Fibroblast of lung (primary cell): Measurements from ENCODE around the gene DPH6. TPM values are rescaled to one million over a fixed set of nuclear protein-coding genes. Genes with fewer than 3 reads are reported as not detected.

Experiments used
- DNase-seq, 2 donors: peaks; one replicate each; pipeline versions ENCODE4 v3.0.0 to v3.0.0-alpha.2; 2010; ENCODE audit warnings: low read depth in 2 of 2
- H2AFZ ChIP-seq: 2 replicates; pipeline ENCODE4 v1.5.1; 2012; ENCODE audit warnings: low read length, control low read depth, inconsistent platforms
- H3K27ac ChIP-seq: 2 replicates; pipeline ENCODE4 v1.5.1; 2011; ENCODE audit warnings: low read length, control low read depth; ENCODE audit not compliant: insufficient read depth
- H3K27me3 ChIP-seq: 2 replicates; pipeline ENCODE4 v1.5.1; 2011; ENCODE audit warnings: mild to moderate bottlenecking, low read length; ENCODE audit not compliant: control insufficient read depth, insufficient read depth
- H3K36me3 ChIP-seq: 2 replicates; pipeline ENCODE4 v1.5.1; 2011; ENCODE audit warnings: low read length; ENCODE audit not compliant: control insufficient read depth, insufficient read depth
- H3K4me1 ChIP-seq: 2 replicates; pipeline ENCODE4 v1.5.1; 2011; ENCODE audit warnings: low read length; ENCODE audit not compliant: control insufficient read depth, insufficient read depth; ENCODE audit errors: extremely low read depth
- H3K4me2 ChIP-seq: 2 replicates; pipeline ENCODE4 v1.5.1; 2011; ENCODE audit warnings: low read length, control low read depth; ENCODE audit not compliant: insufficient read depth; ENCODE audit errors: extremely low read depth
- H3K4me3 ChIP-seq, 4 experiments: fragments of 200-600 bp in 1 of 4; sonication (generic) in 1 of 4; replicated peaks in 1 of 4; 2 replicates each; pipeline ENCODE4 v1.5.1; 2011 to 2016; ENCODE audit warnings: low read length in 4 of 4, low read depth in 3 of 4, mild to moderate bottlenecking in 3 of 4, control low read depth in 2 of 4, inconsistent platforms in 1 of 4, mixed read lengths in 1 of 4; ENCODE audit not compliant: insufficient read depth in 1 of 4; ENCODE audit errors: control extremely low read depth in 1 of 4
- H3K79me2 ChIP-seq: 2 replicates; pipeline ENCODE4 v1.5.1; 2012; ENCODE audit warnings: mild to moderate bottlenecking, low read length, inconsistent platforms; ENCODE audit not compliant: control insufficient read depth, insufficient read depth
- H3K9ac ChIP-seq: 2 replicates; pipeline ENCODE4 v1.5.1; 2011; ENCODE audit warnings: mild to moderate bottlenecking, low read length, control low read depth; ENCODE audit not compliant: insufficient read depth
- H3K9me3 ChIP-seq: 2 replicates; pipeline ENCODE4 v1.5.1; 2012; ENCODE audit warnings: low read depth, low read length; ENCODE audit not compliant: control insufficient read depth, insufficient read depth
- H4K20me1 ChIP-seq: 2 replicates; pipeline ENCODE4 v1.5.1; 2011; ENCODE audit warnings: low read length; ENCODE audit not compliant: control insufficient read depth, insufficient read depth; ENCODE audit errors: extremely low read depth
- CTCF ChIP-seq, 2 donors: IDR thresholded peaks in 1 of 2; conservative IDR thresholded peaks in 1 of 2; 1 replicate in 1 of 2; 2 replicates in 1 of 2; pipeline ENCODE4 v1.5.1; 2011 to 2012; ENCODE audit warnings: low read length in 2 of 2, control low read depth in 1 of 2, inconsistent platforms in 1 of 2, low read depth in 1 of 2, mild to moderate bottlenecking in 1 of 2
- EZH2 ChIP-seq: IDR thresholded peaks from 2 replicates; pipeline ENCODE4 v1.5.1; 2012; ENCODE audit warnings: low read length, control low read depth, mild to moderate bottlenecking; ENCODE audit errors: missing control alignments
- polyA plus RNA-seq, 2 donors: library from polyadenylated mRNA; depleted of rRNA in 1 of 2; stranded (reverse) in 1 of 2; unstranded in 1 of 2; fragments of >200 nt; gene quantifications; 2 replicates each; pipeline ENCODE4 v1.2.1, GENCODE V29; 2011 to 2012; ENCODE audit warnings: missing spikeins in 1 of 2
- total RNA-seq: library from RNA; depleted of rRNA; stranded (reverse); fragments of >200 nt; gene quantifications from 2 replicates; pipeline ENCODE4 v1.2.1, GENCODE V29; 2014

DPH6 gene
- total and polyA plus RNA-seq, 2 donors (not counting 1 experiment from before 2014, with no cell fraction given): 9.7 to 13.5 TPM

- H3K27me3 ChIP-seq: no peaks in the 10 kb centered on the region
- no peak overlapping the region for H3K4me2 ChIP-seq
- no peaks in the 10 kb centered on the region for H3K9me3 ChIP-seq
- H2AFZ ChIP-seq: no peak overlapping the region
- H4K20me1 ChIP-seq: no peaks in the 10 kb centered on the region
- H3K79me2 ChIP-seq: no peaks in the 10 kb centered on the region
- H3K9ac ChIP-seq: no peak overlapping the region
- H3K4me3 ChIP-seq: no peak overlapping the region
- TF ChIP-seq EZH2: no peak
- TF ChIP-seq CTCF (conservative IDR thresholded peaks at IDR 0.05 in 1 of 2, IDR thresholded peaks at IDR 0.05 in 1 of 2; ENCODE audit: low read depth in 1 of 2, low read length in 2 of 2): no peak
- no peaks in the 10 kb centered on the region for H3K4me1 ChIP-seq
- DNase-seq: no peak
- H3K36me3 ChIP-seq: no peaks in the 10 kb centered on the region
- H3K27ac ChIP-seq: no peak overlapping the region
These were observed 21.0 kb upstream of the DPH6 start for GRCh38 chr15:35566991-35567390.

- Histone ChIP-seq H4K20me1 (no peaks in the 10 kb centered on the region), H2AFZ (no peak overlapping the region), H3K79me2 (no peaks in the 10 kb centered on the region), H3K4me1 (no peaks in the 10 kb centered on the region), H3K9ac (no peak overlapping the region), H3K36me3 (no peaks in the 10 kb centered on the region), H3K27ac (no peak overlapping the region), H3K27me3 (no peaks in the 10 kb centered on the region), H3K9me3 (no peaks in the 10 kb centered on the region), H3K4me3 (no peak overlapping the region), H3K4me2 (no peak overlapping the region)
- no peak for DNase-seq
- TF ChIP-seq EZH2 (no peak), CTCF (conservative IDR thresholded peaks at IDR 0.05 in 1 of 2, IDR thresholded peaks at IDR 0.05 in 1 of 2; ENCODE audit: low read depth in 1 of 2, low read length in 2 of 2) (no peak)
These were observed 19.9 kb upstream of the DPH6 start for GRCh38 chr15:35565901-35566300.

- Histone ChIP-seq H3K4me3 (no peak overlapping the region), H3K79me2 (no peaks in the 10 kb centered on the region), H3K27ac (no peak overlapping the region), H3K9ac (no peak overlapping the region), H2AFZ (no peak overlapping the region), H3K36me3 (no peaks in the 10 kb centered on the region), H3K4me1 (no peaks in the 10 kb centered on the region), H3K9me3 (no peaks in the 10 kb centered on the region), H3K27me3 (no peaks in the 10 kb centered on the region), H3K4me2 (no peak overlapping the region), H4K20me1 (no peaks in the 10 kb centered on the region)
- DNase-seq: no peak
- TF ChIP-seq CTCF (conservative IDR thresholded peaks at IDR 0.05 in 1 of 2, IDR thresholded peaks at IDR 0.05 in 1 of 2; ENCODE audit: low read depth in 1 of 2, low read length in 2 of 2) (no peak), EZH2 (no peak)
These were observed 16.7 kb upstream of the DPH6 start for GRCh38 chr15:35562641-35563040.
